GM23248 (cell line): ENCODE data around the gene MAPT.

Source experiments
- EZH2 ChIP-seq: fragments of 200-600 bp; sonication (generic); IDR thresholded peaks from 2 replicates; pipeline ENCODE4 v1.6.1; 2018; ENCODE audit warnings: antibody characterized with exemption, mild to moderate bottlenecking; ENCODE audit not compliant: insufficient read depth, poor library complexity, severe bottlenecking
- EZH2phosphoT487 ChIP-seq: fragments of 200-600 bp; sonication (generic); IDR thresholded peaks from 2 replicates; pipeline ENCODE4 v1.6.1; 2018; ENCODE audit warnings: antibody characterized with exemption, moderate library complexity, mild to moderate bottlenecking, low read depth; ENCODE audit not compliant: insufficient read depth

DNA sequence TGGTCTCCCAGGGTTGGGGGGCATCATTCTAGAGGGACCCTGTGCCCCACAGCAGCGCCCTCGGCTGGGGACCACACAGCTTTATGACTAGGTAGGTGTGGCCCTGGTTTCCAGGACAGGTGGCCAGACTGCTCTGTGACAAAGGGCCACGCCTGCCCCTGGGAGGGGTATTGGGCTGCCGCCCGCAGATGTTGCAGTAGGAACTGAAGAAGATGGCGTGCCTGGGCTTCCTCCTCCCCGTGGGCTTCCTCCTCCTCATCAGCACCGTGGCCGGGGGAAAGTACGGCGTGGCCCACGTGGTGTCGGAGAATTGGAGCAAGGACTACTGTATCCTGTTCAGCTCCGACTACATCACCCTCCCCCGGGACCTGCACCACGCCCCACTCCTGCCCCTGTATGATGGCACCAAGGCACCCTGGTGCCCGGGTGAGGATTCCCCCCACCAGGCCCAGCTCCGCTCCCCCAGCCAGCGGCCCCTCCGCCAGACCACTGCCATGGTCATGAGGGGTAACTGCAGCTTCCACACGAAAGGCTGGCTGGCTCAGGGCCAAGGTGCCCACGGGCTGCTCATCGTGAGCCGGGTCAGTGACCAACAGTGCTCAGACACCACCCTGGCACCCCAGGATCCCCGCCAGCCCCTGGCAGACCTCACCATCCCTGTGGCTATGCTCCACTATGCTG lies 49.5 kb upstream of the MAPT start, which contains the start of gene SPPL2C:
- TF ChIP-seq EZH2, result no peak
- no peak for TF ChIP-seq EZH2phosphoT487
